SU-DHL-6 (cell line): ENCODE results near the gene GMCL1.

ENCODE experiments used
- H2AFZ ChIP-seq: fragments of 200-600 bp; sonication (generic); 2 replicates; pipeline ENCODE4 v1.6.1; 2014; ENCODE audit warnings: low read depth, mild to moderate bottlenecking, moderate library complexity, mixed read lengths, antibody characterized with exemption, low read length; ENCODE audit not compliant: severe bottlenecking
- H3F3A ChIP-seq: fragments of 200-600 bp; shearing (Covaris generic); 2 replicates; pipeline ENCODE4 v1.6.0; 2016; ENCODE audit warnings: antibody characterized with exemption, mild to moderate bottlenecking; ENCODE audit not compliant: insufficient read depth
- H3K27ac ChIP-seq: fragments of 200-600 bp; sonication (generic); 2 replicates; pipeline ENCODE4 v1.5.1; 2016; ENCODE audit warnings: low read depth, mild to moderate bottlenecking, low read length, moderate library complexity, mixed read lengths
- H3K27me3 ChIP-seq: fragments of 200-600 bp; sonication (generic), shearing (Covaris generic); 2 replicates; pipeline ENCODE4 v1.6.0; 2014; ENCODE audit warnings: mild to moderate bottlenecking, low read length
- H3K36me3 ChIP-seq: fragments of 200-600 bp; sonication (generic); 2 replicates; pipeline ENCODE4 v1.6.1; 2014; ENCODE audit warnings: mild to moderate bottlenecking, low read length, mixed read lengths
- H3K4me2 ChIP-seq: fragments of 300-600, 200-600 bp; shearing (Covaris generic), sonication (generic); 2 replicates; pipeline ENCODE4 v1.6.0; 2014; ENCODE audit warnings: low read length, low read depth, mild to moderate bottlenecking; ENCODE audit not compliant: poor library complexity, severe bottlenecking
- H3K4me3 ChIP-seq: fragments of 200-600 bp; sonication (generic); 2 replicates; pipeline ENCODE4 v1.5.1; 2014; ENCODE audit warnings: antibody characterized with exemption, low read length, mild to moderate bottlenecking, mixed read lengths; ENCODE audit not compliant: insufficient read depth, poor library complexity, severe bottlenecking
- H3K79me2 ChIP-seq: fragments of 200-600 bp; sonication (generic); 2 replicates; pipeline ENCODE4 v1.6.1; 2014; ENCODE audit warnings: mild to moderate bottlenecking, low read length, moderate library complexity; ENCODE audit not compliant: insufficient read depth
- H3K9ac ChIP-seq: fragments of 200-600 bp; sonication (generic); 2 replicates; pipeline ENCODE4 v1.7.0; 2014; ENCODE audit warnings: mild to moderate bottlenecking, low read length
- H3K9me2 ChIP-seq: fragments of 200-600 bp; sonication (generic); replicated peaks from 2 replicates; pipeline ENCODE4 v1.6.1; 2014; ENCODE audit warnings: low read length; ENCODE audit not compliant: insufficient read depth
- H3K9me3 ChIP-seq: fragments of 200-600 bp; sonication (generic); 2 replicates; pipeline ENCODE4 v1.6.1; 2014; ENCODE audit warnings: low read length, mixed read lengths; ENCODE audit not compliant: insufficient read depth
- H4K20me1 ChIP-seq: fragments of 200-600 bp; sonication (generic); 2 replicates; pipeline ENCODE4 v1.6.1; 2014; ENCODE audit warnings: low read depth, mild to moderate bottlenecking, antibody characterized with exemption, low read length, moderate library complexity, mixed read lengths
- CTCF ChIP-seq: fragments of 200-600 bp; sonication (generic); IDR thresholded peaks from one replicate; pipeline ENCODE4 v1.5.1; 2017; ENCODE audit warnings: antibody characterized with exemption, mild to moderate bottlenecking, low read length, moderate library complexity; ENCODE audit not compliant: insufficient read depth, poor library complexity, severe bottlenecking
- EZH2phosphoT487 ChIP-seq: fragments of 200-600 bp; sonication (generic), shearing (Covaris generic); conservative IDR thresholded peaks from 2 replicates; pipeline ENCODE4 v1.6.1; 2018; ENCODE audit warnings: mild to moderate bottlenecking, antibody characterized with exemption, low read length, moderate library complexity, mixed read lengths

The GMCL1 gene

DNA sequence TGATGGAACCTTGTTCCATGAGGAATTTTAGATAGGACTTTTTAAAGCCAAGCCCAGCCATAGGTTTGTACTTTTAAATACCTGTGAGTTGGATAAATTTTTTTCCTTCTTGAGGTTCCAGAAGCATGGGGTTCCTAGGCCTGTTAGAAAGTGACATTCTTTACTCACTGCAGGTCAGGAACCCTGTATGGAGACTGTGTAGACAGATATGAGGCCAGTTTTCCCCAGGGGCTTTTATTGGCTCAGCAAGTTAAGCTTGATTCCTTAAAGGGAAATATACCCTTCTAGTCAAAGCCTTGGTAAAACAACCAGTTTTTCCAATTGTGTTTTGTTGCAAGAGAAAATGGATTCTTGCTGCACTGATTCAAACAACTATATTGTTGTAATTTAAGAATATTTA is 38.4 kb upstream of the GMCL1 start:
- H3F3A ChIP-seq = no peaks in the 10 kb centered on the region
- no peaks in the 10 kb centered on the region for H3K27me3 ChIP-seq
- H2AFZ ChIP-seq = no peak overlapping the region
- H4K20me1 ChIP-seq = no peaks in the 10 kb centered on the region
- H3K9me2 ChIP-seq = no peaks in the 10 kb centered on the region
- no peak overlapping the region for H3K9ac ChIP-seq
- H3K4me2 ChIP-seq = no peak overlapping the region
- H3K27ac ChIP-seq = no peak overlapping the region
- no peaks in the 10 kb centered on the region for H3K36me3 ChIP-seq
- H3K79me2 ChIP-seq = no peaks in the 10 kb centered on the region
- H3K4me3 ChIP-seq = no peak overlapping the region
- TF ChIP-seq EZH2phosphoT487 (no peak), CTCF (no peak)
- H3K9me3 ChIP-seq = no peaks in the 10 kb centered on the region

- Histone ChIP-seq H3K9me2 (no peaks in the 10 kb centered on the region), H3K27ac (no peak overlapping the region), H3K27me3 (no peaks in the 10 kb centered on the region), H3K9me3 (no peaks in the 10 kb centered on the region), H3K4me3 (no peak overlapping the region), H3K79me2 (no peaks in the 10 kb centered on the region), H3K9ac (no peak overlapping the region), H3F3A (no peaks in the 10 kb centered on the region), H3K4me2 (no peak overlapping the region), H4K20me1 (no peaks in the 10 kb centered on the region), H3K36me3 (no peaks in the 10 kb centered on the region), H2AFZ (no peak overlapping the region)
- TF ChIP-seq EZH2phosphoT487 = no peak
- TF ChIP-seq CTCF = no peak
These were observed 33.3 kb upstream of the GMCL1 start for GRCh38 chr2:69796174-69796573.

GRCh38 chr2:69797235-69797634 is 32.2 kb upstream of the GMCL1 start:
- Histone ChIP-seq H3K27ac (no peak overlapping the region), H3K4me2 (no peak overlapping the region), H3F3A (no peaks in the 10 kb centered on the region), H3K9me2 (no peaks in the 10 kb centered on the region), H4K20me1 (no peaks in the 10 kb centered on the region), H3K9me3 (no peaks in the 10 kb centered on the region), H2AFZ (no peak overlapping the region), H3K36me3 (no peaks in the 10 kb centered on the region), H3K79me2 (no peaks in the 10 kb centered on the region), H3K4me3 (no peak overlapping the region), H3K27me3 (no peaks in the 10 kb centered on the region), H3K9ac (no peak overlapping the region)
- TF ChIP-seq EZH2phosphoT487 (no peak), CTCF (no peak)
